Measurements from ENCODE around the gene SHOX. TPM values are rescaled to one million over a fixed set of nuclear protein-coding genes. Genes with fewer than 3 reads are reported as not detected.
A peak's percentile ranks its signal among the peaks of the same experiment; 100 is the strongest.

The SHOX gene
- total RNA-seq, result not detected
- long read RNA-seq, result 0 reads

GRCh38 chrX:630612-631496 lies at the start of gene SHOX:
SHOX (plus strand) TSS chrX:630791; CDS start chrX:630898, 107 bp downstream.
- Histone ChIP-seq H3K27me3 (peaks cover 4 to 23% of the 10 kb centered on the region in 2 donors), H3K4me1 (no peaks in the 10 kb centered on the region), H3K27ac (no peak within 1 kb of the TSS), H3K9me3 (no peaks in the 10 kb centered on the region), H3K36me3 (no peaks in the 10 kb centered on the region), H3K4me3 (no peak within 1 kb of the TSS)
- peak in 1 of 3 donors; percentile 31 for DNase-seq
- no peak for ATAC-seq
- intact Hi-C loops (cut with DNase I), result no loop called here
- whole genome bisulfite sequencing (ENCODE audit: insufficient coverage, low coverage, low lambda C conversion rate, missing lambda C conversion rate), result 3% methylated on average over 32 of the region's 84 CpGs
- TF ChIP-seq, protein P1, sequence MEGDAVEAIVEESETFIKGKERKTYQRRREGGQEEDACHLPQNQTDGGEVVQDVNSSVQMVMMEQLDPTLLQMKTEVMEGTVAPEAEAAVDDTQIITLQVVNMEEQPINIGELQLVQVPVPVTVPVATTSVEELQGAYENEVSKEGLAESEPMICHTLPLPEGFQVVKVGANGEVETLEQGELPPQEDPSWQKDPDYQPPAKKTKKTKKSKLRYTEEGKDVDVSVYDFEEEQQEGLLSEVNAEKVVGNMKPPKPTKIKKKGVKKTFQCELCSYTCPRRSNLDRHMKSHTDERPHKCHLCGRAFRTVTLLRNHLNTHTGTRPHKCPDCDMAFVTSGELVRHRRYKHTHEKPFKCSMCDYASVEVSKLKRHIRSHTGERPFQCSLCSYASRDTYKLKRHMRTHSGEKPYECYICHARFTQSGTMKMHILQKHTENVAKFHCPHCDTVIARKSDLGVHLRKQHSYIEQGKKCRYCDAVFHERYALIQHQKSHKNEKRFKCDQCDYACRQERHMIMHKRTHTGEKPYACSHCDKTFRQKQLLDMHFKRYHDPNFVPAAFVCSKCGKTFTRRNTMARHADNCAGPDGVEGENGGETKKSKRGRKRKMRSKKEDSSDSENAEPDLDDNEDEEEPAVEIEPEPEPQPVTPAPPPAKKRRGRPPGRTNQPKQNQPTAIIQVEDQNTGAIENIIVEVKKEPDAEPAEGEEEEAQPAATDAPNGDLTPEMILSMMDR (IDR thresholded peaks at IDR 0.05), result no peak
- TF ChIP-seq POLR2A (IDR thresholded peaks at IDR 0.05), result no peak

DNA sequence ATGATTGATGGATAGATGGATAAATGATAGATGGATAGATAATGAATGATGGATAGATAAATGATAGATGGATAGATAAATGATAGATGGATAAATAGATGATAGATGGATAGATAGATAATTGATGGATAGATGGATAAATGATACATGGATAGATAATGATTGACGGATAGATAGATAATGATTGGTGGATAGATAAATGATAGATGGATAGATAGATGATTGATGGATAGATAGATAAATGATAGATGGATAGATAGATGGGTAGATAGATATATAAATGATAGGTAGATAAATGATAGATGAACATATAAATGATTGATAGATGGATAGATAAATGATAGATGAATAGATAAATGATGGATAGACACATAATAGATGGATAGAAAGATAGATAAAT lies 49.5 kb upstream of the SHOX start:
- no peaks in the 10 kb centered on the region for H3K9me3 ChIP-seq
- intact Hi-C loops (cut with DNase I), result no loop called here
- 78% methylated on average over 1 of the region's 1 CpG for WGBS (ENCODE audit: insufficient coverage, low coverage, low lambda C conversion rate, missing lambda C conversion rate)
- DNase-seq (no peak), ATAC-seq (no peak)
- H3K27ac ChIP-seq, result no peak overlapping the region
- H3K27me3 ChIP-seq, result no peaks in the 10 kb centered on the region
- no peaks in the 10 kb centered on the region for H3K4me1 ChIP-seq
- TF ChIP-seq, protein P1 (IDR thresholded peaks at IDR 0.05), result no peak
- no peak for TF ChIP-seq POLR2A (IDR thresholded peaks at IDR 0.05)
- H3K36me3 ChIP-seq, result no peaks in the 10 kb centered on the region
- H3K4me3 ChIP-seq, result no peak overlapping the region

- H3K27me3 ChIP-seq, result no peaks in the 10 kb centered on the region
- H3K4me1 ChIP-seq, result no peaks in the 10 kb centered on the region
- intact Hi-C loops (cut with DNase I), result no loop called here
- H3K9me3 ChIP-seq, result no peaks in the 10 kb centered on the region
- DNase-seq (no peak), ATAC-seq (no peak)
- no peak for TF ChIP-seq POLR2A (IDR thresholded peaks at IDR 0.05)
- TF ChIP-seq, protein P1 (IDR thresholded peaks at IDR 0.05), result no peak
- no peaks in the 10 kb centered on the region for H3K36me3 ChIP-seq
- no peak overlapping the region for H3K27ac ChIP-seq
- 66% methylated on average over 7 of the region's 7 CpGs for WGBS (ENCODE audit: insufficient coverage, low coverage, low lambda C conversion rate, missing lambda C conversion rate)
- H3K4me3 ChIP-seq, result no peak overlapping the region
Measured at GRCh38 chrX:581720-582298, 48.8 kb upstream of the SHOX start.

DNA sequence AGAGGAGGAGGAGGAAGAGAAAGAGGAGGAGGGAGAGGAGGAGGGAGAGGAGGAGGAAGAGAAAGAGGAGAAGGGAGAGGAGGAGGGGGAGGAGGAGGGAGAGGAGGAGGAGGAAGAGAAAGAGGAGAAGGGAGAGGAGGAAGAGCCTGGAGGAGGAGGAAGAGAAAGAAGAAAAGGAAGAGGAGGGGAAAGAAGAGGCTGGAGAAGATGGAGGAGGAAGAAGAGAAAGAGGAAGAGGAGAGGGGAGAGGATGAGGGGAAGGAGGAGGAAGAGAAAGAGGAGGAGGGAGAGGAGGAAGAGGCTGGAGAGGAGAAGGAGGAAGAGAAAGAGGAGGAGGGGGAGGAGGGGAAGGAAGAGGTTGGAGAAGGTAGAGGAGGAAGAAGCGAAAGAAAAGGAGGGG lies 46.0 kb upstream of the SHOX start:
- Histone ChIP-seq H3K36me3 (no peaks in the 10 kb centered on the region), H3K9me3 (no peaks in the 10 kb centered on the region), H3K4me1 (no peaks in the 10 kb centered on the region), H3K4me3 (no peak overlapping the region), H3K27ac (no peak overlapping the region), H3K27me3 (no peaks in the 10 kb centered on the region)
- DNase-seq, result no peak
- no peak for TF ChIP-seq POLR2A (IDR thresholded peaks at IDR 0.05)
- TF ChIP-seq, protein P1 (IDR thresholded peaks at IDR 0.05), result no peak
- 11% methylated on average over 1 of the region's 1 CpG for WGBS (ENCODE audit: insufficient coverage, low coverage, low lambda C conversion rate, missing lambda C conversion rate)
- no peak for ATAC-seq
- intact Hi-C loops (cut with DNase I), result no loop called here

Data from right lobe of liver (tissue), 6 donors.